ENCODE results near the gene MCTP2. TPM values are rescaled to one million over a fixed set of nuclear protein-coding genes. Genes with fewer than 3 reads are reported as not detected.

Gene MCTP2
- total and polyA plus RNA-seq, 2 of the 8 experiments (the other 6 are each of a cell fraction or from before 2014, with no cell fraction given), result 3.4 to 4.5 TPM

GRCh38 chr15:94225616-94226015 is 5.7 kb upstream of the MCTP2 start:
- no peak overlapping the region for H3K14ac ChIP-seq (ENCODE audit: insufficient read length)
- no peak overlapping the region for H3K23ac ChIP-seq (ENCODE audit: insufficient read length)
- H3K4ac ChIP-seq (replicated peaks; ENCODE audit: insufficient read length, low read depth, low read length), result no peak overlapping the region
- H3K9ac ChIP-seq (replicated peaks in 1 of 4; ENCODE audit: extremely low read depth in 1 of 4, low read depth in 3 of 4, low read length in 3 of 4), result no peak overlapping the region
- H3K79me2 ChIP-seq (ENCODE audit: control insufficient read depth in 1 of 2, insufficient read depth in 2 of 2, low read length in 2 of 2), result no peaks in the 10 kb centered on the region
- no peaks in the 10 kb centered on the region for H3K36me3 ChIP-seq (ENCODE audit: control insufficient read depth in 2 of 4, insufficient read depth in 4 of 4, low read length in 3 of 4)
- H4K5ac ChIP-seq (ENCODE audit: insufficient read length, low read depth, low read length), result no peak overlapping the region
- peaks cover 0 to 3% (median 3%) of the 10 kb centered on the region in 4 experiments; a peak in 4 of 7 replicates for H3K27me3 ChIP-seq (replicated peaks in 1 of 4; ENCODE audit: control insufficient read depth in 3 of 4, extremely low read depth in 1 of 4, insufficient read depth in 3 of 4, low read length in 3 of 4)
- no peaks in the 10 kb centered on the region for H3K79me1 ChIP-seq (ENCODE audit: low read depth, low read length)
- H3K18ac ChIP-seq (ENCODE audit: extremely low read depth, low read length), result no peak overlapping the region
- FAIRE-seq, result no peak
- no peak overlapping the region for H3K27ac ChIP-seq (ENCODE audit: low read depth, low read length)
- H2BK12ac ChIP-seq (ENCODE audit: low read depth, low read length), result no peak overlapping the region
- ChIA-PET POLR2A (ENCODE audit: partially characterized antibody) (no interaction called here), CTCF (ENCODE audit: partially characterized antibody) (interaction anchor here (1.8 kb wide), 1 partner anchor 58 kb away, joined by 4 read pairs; no protein-coding TSS in a partner anchor)
- no peaks in the 10 kb centered on the region; a peak in 1 of 7 replicates for H3K4me1 ChIP-seq (replicated peaks in 1 of 4; ENCODE audit: control insufficient read depth in 3 of 4, insufficient read depth in 4 of 4, low read length in 3 of 4)
- no peak overlapping the region for H3K4me2 ChIP-seq (ENCODE audit: insufficient read depth in 1 of 2, low read depth in 2 of 2, low read length in 2 of 2)
- no peaks in the 10 kb centered on the region for H3K9me3 ChIP-seq (ENCODE audit: insufficient read depth in 2 of 2, low read depth in 1 of 2, low read length in 1 of 2)
- no peak overlapping the region for H2AFZ ChIP-seq (ENCODE audit: low read length)
- no peak overlapping the region for H2BK15ac ChIP-seq (ENCODE audit: low read length)
- H3K23me2 ChIP-seq (ENCODE audit: low read depth, low read length), result 0 out of 2 replicates have a peak, but pooled peaks cover under 1% of the 10 kb centered on the region
- no peak overlapping the region for H2BK5ac ChIP-seq (ENCODE audit: low read depth, low read length)
- no peak for DNase-seq (ENCODE audit: low read depth in 1 of 2, low spot score in 2 of 2)
- WGBS, 2 experiments (ENCODE audit: extremely low coverage in 1 of 2, insufficient coverage in 1 of 2, insufficient read length in 1 of 2, insufficient replicate concordance in 2 of 2, low coverage in 1 of 2, low lambda C conversion rate in 2 of 2, missing lambda C conversion rate in 1 of 2), result 86% methylated on average over 2 of the region's 2 CpGs; no CpG with 5 or more reads in 1 of the 2 experiments
- H4K20me1 ChIP-seq (replicated peaks in 1 of 2; ENCODE audit: control insufficient read depth in 1 of 2, insufficient read depth in 2 of 2, low read length in 2 of 2), result no peaks in the 10 kb centered on the region
- no peak overlapping the region for H3K4me3 ChIP-seq (ENCODE audit: extremely low read depth in 1 of 4, insufficient read depth in 2 of 4, low read depth in 3 of 4, low read length in 4 of 4)
- H2BK20ac ChIP-seq (ENCODE audit: low read length), result no peak overlapping the region
- H3K56ac ChIP-seq (replicated peaks; ENCODE audit: insufficient read length, low read depth, low read length), result no peak overlapping the region
- no peak overlapping the region for H2AK5ac ChIP-seq (ENCODE audit: low read depth, low read length)
- H4K91ac ChIP-seq (replicated peaks; ENCODE audit: insufficient read length, low read length), result no peak overlapping the region
- H2BK120ac ChIP-seq (replicated peaks; ENCODE audit: low read depth, low read length), result no peak overlapping the region
- no peak overlapping the region for H4K8ac ChIP-seq (ENCODE audit: extremely low read depth, insufficient read depth, low read length)
- TF ChIP-seq CHD1 (IDR thresholded peaks at IDR 0.05; ENCODE audit: low read depth, low read length) (no peak), CHD2 (IDR thresholded peaks at IDR 0.05; ENCODE audit: low read length) (no peak), SUZ12 (IDR thresholded peaks at IDR 0.05; ENCODE audit: low read length) (no peak), KDM4A (IDR thresholded peaks at IDR 0.05; ENCODE audit: low read depth, low read length, severe bottlenecking) (no peak), FOSL1 (IDR thresholded peaks at IDR 0.05; ENCODE audit: insufficient read depth, low read depth, low read length) (no peak), HDAC2 (IDR thresholded peaks at IDR 0.05; ENCODE audit: borderline replicate concordance in 1 of 2, low read depth in 2 of 2, low read length in 2 of 2) (no peak), RXRA (IDR thresholded peaks at IDR 0.05; ENCODE audit: insufficient read depth, low read depth, low read length) (no peak), NRF1 (IDR thresholded peaks at IDR 0.05; ENCODE audit: low read depth, low read length) (no peak), PHF8 (conservative IDR thresholded peaks at IDR 0.05; ENCODE audit: low read depth, low read length) (no peak), CEBPB (IDR thresholded peaks at IDR 0.05; ENCODE audit: low read depth, low read length) (no peak), CBX8 (IDR thresholded peaks at IDR 0.05; ENCODE audit: borderline replicate concordance, low read depth, low read length) (no peak), TEAD4 (IDR thresholded peaks at IDR 0.05; ENCODE audit: low read depth, low read length) (no peak), BRCA1 (IDR thresholded peaks at IDR 0.05; ENCODE audit: low read depth, low read length) (no peak), POU5F1 (IDR thresholded peaks at IDR 0.05; ENCODE audit: low read depth, low read length) (no peak), MAFK (IDR thresholded peaks at IDR 0.05; ENCODE audit: low read depth, low read length) (no peak), ASH2L (IDR thresholded peaks at IDR 0.05; ENCODE audit: low read length) (no peak)
